GM12878 (cell line): ENCODE results near the gene FEN1.

ENCODE experiments used
- EP300 ChIP-seq, 2 experiments: fragments of 150-350 bp in 1 of 2; IDR thresholded peaks; 2 replicates each; pipeline ENCODE4 v1.6.1; 2011 to 2012; ENCODE audit warnings: low read depth in 2 of 2, low read length in 2 of 2, borderline replicate concordance in 1 of 2, improper control_type of control experiment in 1 of 2, inconsistent platforms in 1 of 2; ENCODE audit not compliant: control insufficient read depth in 1 of 2
- MXI1 ChIP-seq: fragments of 150-350 bp; IDR thresholded peaks from 2 replicates; pipeline ENCODE4 v1.6.1; 2011; ENCODE audit warnings: low read depth, mild to moderate bottlenecking, inconsistent platforms, low read length, improper control_type of control experiment
- NBN ChIP-seq: fragments of 450-650 bp; IDR thresholded peaks from 2 replicates; pipeline ENCODE4 v1.6.1; 2016
- NFYA ChIP-seq: IDR thresholded peaks from 2 replicates; pipeline ENCODE4 v1.6.1; 2011; ENCODE audit warnings: low read depth, mild to moderate bottlenecking, low read length, improper control_type of control experiment, borderline replicate concordance
- POLR2AphosphoS2 ChIP-seq: IDR thresholded peaks from 2 replicates; pipeline ENCODE4 v1.6.1; 2011; ENCODE audit warnings: low read depth, mild to moderate bottlenecking, low read length, improper control_type of control experiment, moderate library complexity
- TF ChIP-seq, protein P1 (sequence below): IDR thresholded peaks from 2 replicates; pipeline ENCODE4 v1.6.1; 2011; ENCODE audit warnings: low read depth, mild to moderate bottlenecking, low read length, moderate library complexity, borderline replicate concordance; ENCODE audit errors: extremely low read depth

DNA sequence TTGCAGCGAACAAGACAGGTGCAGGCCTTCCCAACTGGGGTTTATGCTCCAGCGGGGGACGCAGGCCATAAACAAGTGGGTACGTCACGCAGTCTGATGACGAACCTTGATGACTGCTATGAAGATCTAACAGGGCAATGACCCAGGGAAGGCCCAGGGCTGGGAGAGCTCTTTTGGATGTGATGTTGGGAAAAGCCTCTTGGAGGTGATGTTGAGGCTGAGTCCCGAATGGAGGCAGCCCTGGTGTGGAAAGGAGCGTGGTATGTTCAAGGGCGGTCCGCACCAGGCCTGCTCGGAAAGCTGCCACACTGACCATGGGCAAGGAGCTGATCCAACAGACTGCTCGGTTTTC lies 41.2 kb downstream of the FEN1 start:
- TF ChIP-seq EP300 (IDR thresholded peaks at IDR 0.05; ENCODE audit: borderline replicate concordance in 1 of 2, control insufficient read depth in 1 of 2, low read depth in 2 of 2, low read length in 2 of 2): no peak
- TF ChIP-seq POLR2AphosphoS2: no peak
- no peak for TF ChIP-seq NFYA
- TF ChIP-seq, protein P1, sequence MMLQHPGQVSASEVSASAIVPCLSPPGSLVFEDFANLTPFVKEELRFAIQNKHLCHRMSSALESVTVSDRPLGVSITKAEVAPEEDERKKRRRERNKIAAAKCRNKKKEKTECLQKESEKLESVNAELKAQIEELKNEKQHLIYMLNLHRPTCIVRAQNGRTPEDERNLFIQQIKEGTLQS: no peak
- TF ChIP-seq NBN: no peak
- no peak for TF ChIP-seq MXI1
